SK-N-MC (cell line): ENCODE data around the gene BPIFB1.

Source experiments
- DNase-seq: peaks from one replicate; pipeline ENCODE4 v3.0.0-alpha.2; 2011; ENCODE audit warnings: low read depth, low spot score
- H3K27ac ChIP-seq: fragments of 200-600 bp; sonication (generic); 2 replicates; pipeline ENCODE4 v1.5.1; 2016; ENCODE audit warnings: mixed run types
- H3K36me3 ChIP-seq: fragments of 200-600 bp; sonication (generic); 2 replicates; pipeline ENCODE4 v1.6.1; 2017; ENCODE audit warnings: antibody characterized with exemption, low read length, mixed read lengths; ENCODE audit not compliant: insufficient read depth
- H3K4me3 ChIP-seq: fragments of 200-600 bp; sonication (generic); 2 replicates; pipeline ENCODE4 v1.5.1; 2016
- H3K9ac ChIP-seq: fragments of 200-600 bp; sonication (generic); 2 replicates; pipeline ENCODE4 v1.8.0; 2017; ENCODE audit warnings: mixed run types, mixed read lengths; ENCODE audit not compliant: insufficient read length
- H3K9me3 ChIP-seq: fragments of 200-600 bp; sonication (generic); 2 replicates; pipeline ENCODE4 v1.6.1; 2017; ENCODE audit warnings: low read depth, mild to moderate bottlenecking, antibody characterized with exemption, low read length, moderate library complexity, mixed read lengths
- EZH2 ChIP-seq: fragments of 200-600 bp; sonication (generic); IDR thresholded peaks from one replicate; pipeline ENCODE4 v1.6.1; 2017; ENCODE audit warnings: antibody characterized with exemption
- FOXP2 ChIP-seq: optimal IDR thresholded peaks from 2 replicates; pipeline ENCODE3; 2011; ENCODE audit warnings: mild to moderate bottlenecking, moderate library complexity; ENCODE audit not compliant: insufficient read depth; ENCODE audit errors: extremely low read length, control extremely low read depth
- POLR2AphosphoS5 ChIP-seq: IDR thresholded peaks from 2 replicates; pipeline ENCODE4 v1.6.1; 2012; ENCODE audit warnings: mild to moderate bottlenecking, low read depth, low read length, borderline replicate concordance

BPIFB1 gene

GRCh38 chr20:33318096-33318429, 35.0 kb downstream of the BPIFB1 start:
- Histone ChIP-seq H3K9ac (no peak overlapping the region), H3K4me3 (no peak overlapping the region), H3K27ac (no peak overlapping the region), H3K36me3 (no peaks in the 10 kb centered on the region), H3K9me3 (no peaks in the 10 kb centered on the region)
- DNase-seq = no peak
- TF ChIP-seq EZH2 (no peak), FOXP2 (no peak), POLR2AphosphoS5 (no peak)

GRCh38 chr20:33320006-33320405, 37.0 kb downstream of the BPIFB1 start:
- TF ChIP-seq EZH2 (no peak), POLR2AphosphoS5 (no peak), FOXP2 (no peak)
- Histone ChIP-seq H3K9ac (no peak overlapping the region), H3K36me3 (no peaks in the 10 kb centered on the region), H3K27ac (no peak overlapping the region), H3K9me3 (no peaks in the 10 kb centered on the region), H3K4me3 (no peak overlapping the region)
- DNase-seq = no peak

DNA sequence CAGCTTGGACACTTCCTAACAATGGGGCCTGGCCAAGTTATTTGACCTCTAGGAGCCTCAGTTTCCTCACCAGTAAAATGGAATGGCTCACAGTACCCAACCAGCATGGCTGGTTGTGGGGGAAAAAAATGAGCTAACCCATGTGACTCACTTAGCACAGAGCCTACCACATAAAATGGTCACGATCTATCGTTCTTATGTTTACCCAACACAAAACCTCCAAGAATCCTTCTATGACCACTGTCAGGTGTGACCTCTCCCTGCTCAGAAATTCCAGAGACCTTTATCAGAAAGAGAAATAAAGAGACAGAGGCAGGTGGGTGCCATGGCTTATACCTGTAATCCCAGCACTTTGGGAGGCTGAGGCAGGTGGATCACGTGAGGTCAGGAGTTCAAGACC, 39.4 kb downstream of the BPIFB1 start:
- Histone ChIP-seq H3K4me3 (no peak overlapping the region), H3K27ac (no peak overlapping the region), H3K9me3 (no peaks in the 10 kb centered on the region), H3K36me3 (no peaks in the 10 kb centered on the region), H3K9ac (no peak overlapping the region)
- DNase-seq = no peak
- no peak for TF ChIP-seq FOXP2
- no peak for TF ChIP-seq EZH2
- TF ChIP-seq POLR2AphosphoS5 = no peak

- Histone ChIP-seq H3K27ac (no peak overlapping the region), H3K4me3 (no peak overlapping the region), H3K9ac (no peak overlapping the region), H3K9me3 (no peaks in the 10 kb centered on the region), H3K36me3 (no peaks in the 10 kb centered on the region)
- DNase-seq = no peak
- no peak for TF ChIP-seq FOXP2
- TF ChIP-seq POLR2AphosphoS5 = no peak
- TF ChIP-seq EZH2 = no peak
These were observed 40.2 kb downstream of the BPIFB1 start for GRCh38 chr20:33323236-33323635.

- no peaks in the 10 kb centered on the region for H3K36me3 ChIP-seq
- DNase-seq = no peak
- no peaks in the 10 kb centered on the region for H3K9me3 ChIP-seq
- no peak for TF ChIP-seq FOXP2
- TF ChIP-seq EZH2 = no peak
- TF ChIP-seq POLR2AphosphoS5 = no peak
- H3K27ac ChIP-seq = no peak overlapping the region
- H3K4me3 ChIP-seq = no peak overlapping the region
- no peak overlapping the region for H3K9ac ChIP-seq
These were observed 42.3 kb downstream of the BPIFB1 start for GRCh38 chr20:33325350-33325749.

DNA sequence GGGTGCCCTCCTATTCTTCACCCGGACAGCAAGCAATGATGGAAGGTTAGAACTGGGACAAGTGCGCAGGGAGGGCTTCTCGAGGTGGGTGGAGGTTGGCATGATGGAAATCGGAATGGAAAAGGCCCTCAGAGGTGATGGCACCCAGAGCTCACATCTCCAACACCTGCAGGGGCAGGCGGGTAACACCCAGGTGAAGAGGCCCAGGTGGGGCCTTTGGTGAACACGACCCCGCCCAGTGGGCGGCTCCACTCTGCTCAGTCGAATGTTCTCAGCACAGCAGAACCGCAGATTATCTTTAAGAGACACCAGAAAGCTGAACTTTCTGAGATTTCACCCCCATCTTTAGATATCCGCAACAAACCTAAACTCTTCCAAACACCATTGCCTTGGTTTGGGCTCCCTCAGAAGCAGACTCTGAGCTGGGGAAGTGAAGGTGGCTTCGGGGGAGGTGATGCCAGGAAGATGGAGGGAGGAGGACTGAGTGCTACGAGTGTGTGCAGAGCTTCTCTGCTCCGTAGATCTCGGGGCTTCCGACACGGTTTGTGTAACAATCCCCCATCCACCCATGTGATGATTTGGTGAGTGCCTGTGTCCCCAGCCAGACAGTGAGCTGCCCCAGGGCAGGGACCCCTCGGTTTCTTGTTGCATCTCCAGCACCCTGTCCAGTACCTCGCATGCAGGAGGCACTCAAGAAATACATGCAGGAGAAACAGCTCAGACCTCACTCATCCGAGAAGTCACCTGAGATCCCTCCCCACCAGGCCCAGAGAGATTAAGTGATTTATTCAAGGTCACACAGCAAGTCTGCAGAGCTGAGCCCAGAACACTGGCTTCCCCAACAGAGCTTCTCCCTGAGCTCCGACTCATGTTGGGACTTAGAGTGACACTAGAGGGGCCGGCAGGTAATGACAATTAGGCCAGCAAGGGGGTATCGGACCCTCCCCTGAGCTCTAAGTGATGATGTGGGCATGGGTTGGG, 45.4 kb downstream of the BPIFB1 start:
- Histone ChIP-seq H3K4me3 (no peak overlapping the region), H3K27ac (no peak overlapping the region), H3K9me3 (no peaks in the 10 kb centered on the region), H3K9ac (no peak overlapping the region), H3K36me3 (no peaks in the 10 kb centered on the region)
- no peak for DNase-seq
- TF ChIP-seq EZH2 (no peak), FOXP2 (no peak), POLR2AphosphoS5 (no peak)

- Histone ChIP-seq H3K9ac (no peak overlapping the region), H3K4me3 (no peak overlapping the region), H3K36me3 (no peaks in the 10 kb centered on the region), H3K27ac (no peak overlapping the region), H3K9me3 (no peaks in the 10 kb centered on the region)
- TF ChIP-seq FOXP2 = no peak
- DNase-seq = no peak
These were observed 50.0 kb downstream of the BPIFB1 start for GRCh38 chr20:33332905-33333456.

DNA sequence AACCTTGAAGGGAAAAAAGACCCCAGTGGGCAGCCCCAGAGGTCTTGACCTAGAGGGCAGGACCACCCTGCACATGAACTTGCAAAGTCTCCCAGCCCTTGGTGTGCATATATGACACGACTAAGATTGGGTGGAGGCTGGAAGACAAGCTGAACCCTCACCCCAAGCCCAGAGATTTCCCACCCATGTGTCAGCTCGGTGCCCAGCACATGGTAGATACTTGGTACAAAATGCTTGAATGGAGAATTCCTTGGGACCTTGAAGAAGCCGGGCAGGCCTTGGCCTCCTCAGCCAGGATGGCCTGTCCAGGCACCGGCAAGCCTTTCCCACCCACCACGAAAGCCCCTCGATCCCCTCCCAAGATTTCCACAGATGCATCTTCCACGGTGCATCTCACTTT, 50.6 kb downstream of the BPIFB1 start:
- no peak for DNase-seq
- Histone ChIP-seq H3K4me3 (no peak overlapping the region), H3K36me3 (no peaks in the 10 kb centered on the region), H3K9ac (no peak overlapping the region), H3K9me3 (no peaks in the 10 kb centered on the region), H3K27ac (no peak overlapping the region)
- TF ChIP-seq FOXP2 = no peak
- TF ChIP-seq POLR2AphosphoS5 = no peak
- no peak for TF ChIP-seq EZH2
